GM12891 (cell line): ENCODE data around the gene DNAH11.

ENCODE experiments used
- DNase-seq: peaks from one replicate; pipeline ENCODE4 v3.0.0; 2011; ENCODE audit warnings: low spot score; ENCODE audit not compliant: insufficient read length
- FAIRE-seq: peaks from 2 replicates; lab custom pipeline; 2011; peaks lifted over from hg19 to GRCh38; lab: Jason Lieb, UNC
- PAX5 ChIP-seq: IDR thresholded peaks from 2 replicates; pipeline ENCODE4 v1.6.1; 2011; ENCODE audit warnings: low read length, moderate library complexity, mild to moderate bottlenecking; ENCODE audit not compliant: insufficient read depth, severe bottlenecking
- POLR2A ChIP-seq: IDR thresholded peaks from 2 replicates; pipeline ENCODE4 v1.6.1; 2011; ENCODE audit warnings: low read depth, low read length, control low read depth
- POLR2AphosphoS5 ChIP-seq: IDR thresholded peaks from 2 replicates; pipeline ENCODE4 v1.6.1; 2011; ENCODE audit warnings: low read depth, low read length, control low read depth
- POU2F2 ChIP-seq: IDR thresholded peaks from 2 replicates; pipeline ENCODE4 v1.6.1; 2011; ENCODE audit warnings: low read depth, mild to moderate bottlenecking, control low read depth, low read length, moderate library complexity
- SPI1 ChIP-seq: IDR thresholded peaks from 2 replicates; pipeline ENCODE4 v1.6.1; 2011; ENCODE audit warnings: low read depth, low read length, control low read depth
- TAF1 ChIP-seq: IDR thresholded peaks from 2 replicates; pipeline ENCODE4 v1.6.1; 2011; ENCODE audit warnings: low read depth, low read length, control low read depth

Gene DNAH11

GRCh38 chr7:21946222-21946709 is 403.4 kb downstream of the DNAH11 start:
- FAIRE-seq (no peak), DNase-seq (no peak)
- TF ChIP-seq POLR2AphosphoS5 (no peak), POU2F2 (no peak), POLR2A (no peak), PAX5 (no peak), SPI1 (no peak), TAF1 (no peak)

DNA sequence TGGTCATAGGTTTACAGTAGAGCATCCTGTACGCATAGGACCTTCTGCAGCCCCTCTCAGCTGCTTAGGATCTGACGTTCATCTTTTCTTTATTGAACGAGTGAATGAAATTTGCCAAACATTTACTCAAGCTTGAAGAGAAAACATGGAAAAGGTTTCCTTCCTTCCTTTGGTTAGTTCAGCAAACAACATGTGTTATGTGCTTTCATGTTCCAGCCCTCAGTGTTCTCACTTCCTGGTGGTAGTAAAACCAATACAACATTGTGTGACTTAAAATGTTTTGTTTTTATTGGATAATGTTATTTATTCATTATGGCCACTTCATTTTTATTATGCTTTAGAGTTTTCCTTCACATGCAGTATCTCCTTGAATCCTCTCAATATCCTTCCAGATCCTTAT is 404.2 kb downstream of the DNAH11 start:
- TF ChIP-seq PAX5 (no peak), TAF1 (no peak), POLR2A (no peak), POLR2AphosphoS5 (no peak), POU2F2 (no peak), SPI1 (peak; percentile 70)
- DNase-seq (no peak), FAIRE-seq (peak; percentile 89)

DNA sequence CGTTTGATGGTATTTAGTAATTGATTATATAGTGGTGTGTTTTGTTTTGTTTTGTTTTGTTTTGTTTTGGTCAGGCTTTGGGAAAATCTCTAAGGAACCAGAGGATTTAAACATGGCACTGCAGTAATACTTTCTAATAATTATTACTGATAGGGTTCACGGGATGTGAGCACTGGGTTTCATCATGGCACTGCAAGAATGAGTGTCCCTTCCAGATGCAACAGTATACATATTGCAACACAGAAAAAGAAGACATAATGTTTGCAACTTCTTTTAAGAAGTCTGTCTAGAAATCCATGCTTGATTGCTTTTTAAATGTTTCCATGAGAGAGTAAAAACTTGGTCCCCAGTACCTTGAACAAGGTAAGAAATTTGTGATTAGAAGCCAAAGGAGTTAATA is 405.1 kb downstream of the DNAH11 start:
- DNase-seq (no peak), FAIRE-seq (no peak)
- TF ChIP-seq POLR2A (no peak), POU2F2 (no peak), PAX5 (no peak), SPI1 (no peak), POLR2AphosphoS5 (no peak), TAF1 (no peak)

DNA sequence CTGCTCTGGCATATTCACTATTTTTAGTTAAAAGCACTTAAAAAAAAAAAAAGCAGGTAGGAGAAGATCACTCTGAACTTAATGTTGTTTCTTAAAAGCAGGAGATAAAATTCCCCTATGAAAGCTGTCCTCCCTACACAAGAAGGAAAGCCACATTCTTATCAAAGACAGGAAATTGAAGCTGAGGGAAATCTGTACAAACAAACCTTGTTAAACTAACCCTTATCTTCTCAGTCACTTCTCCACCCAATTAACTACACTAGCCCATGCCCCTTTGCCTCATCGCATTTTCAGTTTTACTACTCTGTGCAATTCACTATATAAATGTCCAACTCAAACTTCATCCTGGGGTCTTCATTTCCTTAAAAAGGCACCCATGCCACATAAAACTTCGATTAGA is 405.5 kb downstream of the DNAH11 start:
- DNase-seq: no peak
- TF ChIP-seq SPI1: no peak
- TF ChIP-seq PAX5: no peak
- no peak for TF ChIP-seq TAF1
- TF ChIP-seq POLR2AphosphoS5: no peak
- TF ChIP-seq POLR2A: no peak
- TF ChIP-seq POU2F2: no peak
- FAIRE-seq: no peak

DNA sequence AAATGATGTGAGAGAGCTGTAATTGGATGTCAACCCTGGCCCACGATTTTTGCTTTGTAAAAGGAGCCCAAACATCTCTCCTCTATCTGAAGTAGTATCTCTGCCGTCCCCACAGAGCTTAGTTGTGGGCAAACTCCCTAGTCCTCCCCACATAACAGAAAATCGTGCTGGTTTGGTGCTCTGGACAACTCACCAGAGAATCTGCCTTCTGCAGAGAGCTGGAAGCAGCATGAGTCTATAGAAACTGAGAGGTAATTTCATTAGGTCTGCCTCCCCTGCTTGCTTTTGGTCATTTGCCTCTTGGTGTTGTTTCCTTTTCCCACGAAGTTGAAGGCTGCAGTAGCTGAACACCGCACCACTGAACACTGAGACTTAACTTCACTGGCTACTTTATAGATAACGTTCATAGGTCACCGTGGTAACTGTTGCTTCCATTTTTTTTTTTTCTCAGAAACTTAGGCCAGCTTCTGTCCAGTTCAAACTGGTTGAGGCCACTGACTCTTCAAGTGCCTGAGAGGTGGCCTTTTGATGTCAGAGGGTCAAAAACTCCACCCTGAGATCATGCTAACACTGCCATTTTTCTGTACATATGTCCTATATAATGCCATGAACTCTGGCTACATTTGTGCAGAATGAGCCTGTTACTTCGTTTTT is 406.2 kb downstream of the DNAH11 start:
- FAIRE-seq (peak; percentile 58), DNase-seq (no peak)
- no peak for TF ChIP-seq PAX5
- no peak for TF ChIP-seq SPI1
- no peak for TF ChIP-seq POLR2AphosphoS5
- no peak for TF ChIP-seq POU2F2
- TF ChIP-seq POLR2A: no peak
- no peak for TF ChIP-seq TAF1
